PC-3 (cell line): Measurements from ENCODE around the gene FAM171A1. TPM values are rescaled to one million over a fixed set of nuclear protein-coding genes. Genes with fewer than 3 reads are reported as not detected.

Experiments
- ATAC-seq: fragments of 200-7000 bp; cut with Tn5 transposase; 2 replicates; pipeline ENCODE4 v1.9.1; 2020; ENCODE audit warnings: mild to moderate bottlenecking, moderate library complexity
- BruUV-seq: library from RNA; stranded (reverse); fragments of 400-500 nt; replicated peaks from 2 replicates; lab custom pipeline; 2021; lab: Mats Ljungman, UMichigan
- CTCF ChIA-PET: fragments of 300-600 bp; sonication (Branson Sonifier 250); formaldehyde crosslinking; loops from one replicate; lab custom pipeline; 2022; ENCODE audit warnings: antibody characterized with exemption; lab: Charles Lee
- POLR2A ChIA-PET: fragments of 300-600 bp; sonication (Branson Sonifier 250); formaldehyde crosslinking; loops from one replicate; lab custom pipeline; 2022; ENCODE audit warnings: antibody characterized with exemption; ENCODE audit not compliant: unreplicated experiment; lab: Charles Lee
- DNase-seq: peaks from one replicate; pipeline ENCODE4 v3.0.0-alpha.2; 2015
- H2AFZ ChIP-seq: fragments of 300-600 bp; sonication (generic); 2 replicates; pipeline ENCODE4 v1.6.0; 2016; ENCODE audit warnings: antibody characterized with exemption, low read length
- H3F3A ChIP-seq: fragments of 300-600 bp; sonication (generic); one replicate; pipeline ENCODE4 v1.6.0; 2017; ENCODE audit warnings: antibody characterized with exemption, low read length, control low read depth, mild to moderate bottlenecking; ENCODE audit not compliant: unreplicated experiment
- H3K27ac ChIP-seq: fragments of 300-600 bp; sonication (generic); 2 replicates; pipeline ENCODE4 v1.5.1; 2016; ENCODE audit warnings: mild to moderate bottlenecking, low read length
- H3K27me3 ChIP-seq: fragments of 300-600 bp; sonication (generic); 2 replicates; pipeline ENCODE4 v1.6.1; 2016; ENCODE audit warnings: low read length, mixed read lengths
- H3K36me3 ChIP-seq: fragments of 300-600 bp; sonication (generic); 2 replicates; pipeline ENCODE4 v1.6.1; 2016; ENCODE audit warnings: low read depth, mixed run types, low read length, mixed read lengths
- H3K4me1 ChIP-seq: fragments of 300-600 bp; sonication (generic); 2 replicates; pipeline ENCODE4 v1.5.1; 2016; ENCODE audit warnings: low read length; ENCODE audit not compliant: insufficient read depth
- H3K4me2 ChIP-seq: fragments of 300-600 bp; sonication (generic); 2 replicates; pipeline ENCODE4 v1.6.0; 2016; ENCODE audit warnings: low read length
- H3K4me3 ChIP-seq: fragments of 300-600 bp; sonication (generic); 2 replicates; pipeline ENCODE4 v1.5.1; 2016; ENCODE audit warnings: mild to moderate bottlenecking, low read length, mixed read lengths
- H3K79me2 ChIP-seq: fragments of 300-600 bp; sonication (generic); 2 replicates; pipeline ENCODE4 v1.6.1; 2017; ENCODE audit warnings: low read length, mixed read lengths
- H3K9ac ChIP-seq: fragments of 300-600 bp; sonication (generic); 2 replicates; pipeline ENCODE4 v1.6.0; 2016; ENCODE audit warnings: mild to moderate bottlenecking, low read length
- H3K9me2 ChIP-seq: fragments of 300-600 bp; sonication (generic); replicated peaks from 2 replicates; pipeline ENCODE4 v1.6.1; 2016; ENCODE audit warnings: mixed run types, low read length, mixed read lengths
- H3K9me3 ChIP-seq: fragments of 300-600 bp; sonication (generic); 2 replicates; pipeline ENCODE4 v1.6.1; 2016; ENCODE audit warnings: low read length, mixed read lengths
- H4K20me1 ChIP-seq: fragments of 300-600 bp; sonication (generic); 2 replicates; pipeline ENCODE4 v1.6.1; 2016; ENCODE audit warnings: low read length, mixed read lengths
- CTCF ChIP-seq: fragments of 300-600 bp; sonication (generic); conservative IDR thresholded peaks from 2 replicates; pipeline ENCODE4 v1.5.1; 2017; ENCODE audit warnings: antibody characterized with exemption, low read depth, mild to moderate bottlenecking, low read length
- EZH2 ChIP-seq: fragments of 300-600 bp; sonication (generic); IDR thresholded peaks from one replicate; pipeline ENCODE4 v1.6.1; 2017; ENCODE audit warnings: antibody characterized with exemption, mild to moderate bottlenecking, low read length; ENCODE audit not compliant: unreplicated experiment
- EZH2phosphoT487 ChIP-seq: fragments of 300-600 bp; sonication (generic); IDR thresholded peaks from 2 replicates; pipeline ENCODE4 v1.6.1; 2018; ENCODE audit warnings: mild to moderate bottlenecking, antibody characterized with exemption, low read length, borderline replicate concordance
- intact Hi-C: fragments of 100-400 bp; cut with micrococcal nuclease; formaldehyde crosslinking; loops from 2 replicates; pipeline ENCODE4 v1.9.0; 2023
- total RNA-seq: library from RNA; depleted of rRNA; stranded (reverse); fragments of >200 nt; gene quantifications from 2 replicates; pipeline ENCODE4 v1.2.3, GENCODE V29; 2014

Gene FAM171A1
- total RNA-seq, 1 experiment from 2014 or later, result 10.4 TPM

- H3K4me3 ChIP-seq, result no peak overlapping the region
- no peaks in the 10 kb centered on the region for H3K9me3 ChIP-seq
- no peaks in the 10 kb centered on the region for H4K20me1 ChIP-seq
- ChIA-PET POLR2A (no interaction called here), CTCF (no interaction called here)
- intact Hi-C loops, result no loop called here
- H3K36me3 ChIP-seq, result no peaks in the 10 kb centered on the region
- peaks cover 10% of the 10 kb centered on the region for H3K4me1 ChIP-seq
- no TSS peak for BruUV-seq
- H3K9me2 ChIP-seq, result no peaks in the 10 kb centered on the region
- DNase-seq (no peak), ATAC-seq (no peak)
- no peaks in the 10 kb centered on the region for H3K79me2 ChIP-seq
- no peak overlapping the region for H2AFZ ChIP-seq
- no peak overlapping the region for H3K9ac ChIP-seq
- no peak overlapping the region for H3K4me2 ChIP-seq
- no peak overlapping the region for H3K27ac ChIP-seq
- H3F3A ChIP-seq, result no peaks in the 10 kb centered on the region
- H3K27me3 ChIP-seq, result no peaks in the 10 kb centered on the region
- no peak for TF ChIP-seq CTCF
- TF ChIP-seq EZH2, result no peak
- TF ChIP-seq EZH2phosphoT487, result no peak
Observed at GRCh38 chr10:15351099-15351820, 19.8 kb downstream of the FAM171A1 start.

GRCh38 chr10:15349112-15349511, 22.0 kb downstream of the FAM171A1 start:
- H3K27me3 ChIP-seq, result no peaks in the 10 kb centered on the region
- peaks cover 22% of the 10 kb centered on the region for H3K4me1 ChIP-seq
- H3F3A ChIP-seq, result no peaks in the 10 kb centered on the region
- no peaks in the 10 kb centered on the region for H4K20me1 ChIP-seq
- peak; percentile 37 for ATAC-seq
- BruUV-seq, result no TSS peak
- DNase-seq, result no peak
- TF ChIP-seq CTCF (no peak), EZH2 (no peak), EZH2phosphoT487 (no peak)
- no peaks in the 10 kb centered on the region for H3K9me2 ChIP-seq
- peak overlapping the region; percentile 57; the same call in 1 of the 2 replicates for H2AFZ ChIP-seq
- peak overlapping the region; percentile 56 for H3K4me3 ChIP-seq
- no peaks in the 10 kb centered on the region for H3K9me3 ChIP-seq
- no peaks in the 10 kb centered on the region for H3K36me3 ChIP-seq
- ChIA-PET CTCF (interaction anchor here (0.6 kb wide), 1 partner anchor 11 kb away, joined by 5 read pairs; no protein-coding TSS in a partner anchor), POLR2A (no interaction called here)
- H3K27ac ChIP-seq, result no peak overlapping the region
- intact Hi-C loops, result no loop called here
- no peaks in the 10 kb centered on the region for H3K79me2 ChIP-seq
- no peak overlapping the region for H3K9ac ChIP-seq
- H3K4me2 ChIP-seq, result peak overlapping the region; percentile 72

- peaks cover 22% of the 10 kb centered on the region for H3K4me1 ChIP-seq
- ATAC-seq (peak; percentile 35), DNase-seq (no peak)
- CTCF ChIA-PET, result interaction anchor here (0.6 kb wide), 1 partner anchor 10 kb away, joined by 5 read pairs; no protein-coding TSS in a partner anchor
- peak overlapping the region; percentile 72 for H3K4me2 ChIP-seq
- no peaks in the 10 kb centered on the region for H3K9me2 ChIP-seq
- BruUV-seq, result no TSS peak
- no peaks in the 10 kb centered on the region for H4K20me1 ChIP-seq
- intact Hi-C loops, result no loop called here
- H3K27me3 ChIP-seq, result no peaks in the 10 kb centered on the region
- no peaks in the 10 kb centered on the region for H3K9me3 ChIP-seq
- H3K36me3 ChIP-seq, result no peaks in the 10 kb centered on the region
- H2AFZ ChIP-seq, result peak overlapping the region; percentile 57
- no peak overlapping the region for H3K27ac ChIP-seq
- no peaks in the 10 kb centered on the region for H3F3A ChIP-seq
- no peak overlapping the region for H3K9ac ChIP-seq
- POLR2A ChIA-PET, result no interaction called here
- H3K79me2 ChIP-seq, result no peaks in the 10 kb centered on the region
- no peak for TF ChIP-seq CTCF
- no peak for TF ChIP-seq EZH2
- TF ChIP-seq EZH2phosphoT487, result no peak
- peak overlapping the region; percentile 56 for H3K4me3 ChIP-seq
Observed at GRCh38 chr10:15348579-15348978, 22.5 kb downstream of the FAM171A1 start.
